GM23338 (cell line): Measurements from ENCODE around the gene AP1B1. TPM values are rescaled to one million over a fixed set of nuclear protein-coding genes. Genes with fewer than 3 reads are reported as not detected.

Source experiments
- ATAC-seq: fragments of 200-7000 bp; cut with Tn5 transposase; 3 replicates; pipeline ENCODE4 v1.9.1; 2020
- DNase-seq: peaks from one replicate; pipeline ENCODE4 v3.0.0-alpha.2; 2015; ENCODE audit warnings: low spot score
- H2AFZ ChIP-seq: fragments of 200-600 bp; sonication (generic); 2 replicates; pipeline ENCODE4 v1.8.0; 2016; ENCODE audit warnings: antibody characterized with exemption, mild to moderate bottlenecking, moderate library complexity
- H3F3A ChIP-seq: fragments of 200-600 bp; sonication (generic); replicated peaks from 2 replicates; pipeline ENCODE4 v1.8.0; 2017; ENCODE audit warnings: antibody characterized with exemption, mixed run types, low read depth
- H3K27ac ChIP-seq: fragments of 200-600 bp; sonication (generic); 2 replicates; pipeline ENCODE4 v1.6.1; 2016; ENCODE audit warnings: low read depth
- H3K27me3 ChIP-seq: fragments of 200-600 bp; sonication (generic); 2 replicates; pipeline ENCODE4 v1.8.0; 2016; ENCODE audit warnings: mild to moderate bottlenecking, mixed run types, moderate library complexity; ENCODE audit not compliant: insufficient read depth
- H3K36me3 ChIP-seq: fragments of 200-600 bp; sonication (generic); 2 replicates; pipeline ENCODE4 v1.8.0; 2016; ENCODE audit warnings: mild to moderate bottlenecking; ENCODE audit not compliant: insufficient read depth
- H3K4me1 ChIP-seq: fragments of 200-600 bp; sonication (generic); 2 replicates; pipeline ENCODE4 v1.8.0; 2016; ENCODE audit warnings: mild to moderate bottlenecking, moderate library complexity; ENCODE audit not compliant: insufficient read depth
- H3K4me2 ChIP-seq: fragments of 200-600 bp; sonication (generic); 2 replicates; pipeline ENCODE4 v1.7.1; 2017; ENCODE audit warnings: mixed run types
- H3K4me3 ChIP-seq: fragments of 200-600 bp; sonication (generic); 2 replicates; pipeline ENCODE4 v1.6.1; 2016; ENCODE audit warnings: mixed run types
- H3K79me2 ChIP-seq: fragments of 200-600 bp; sonication (generic); replicated peaks from 2 replicates; pipeline ENCODE4 v1.8.0; 2017; ENCODE audit warnings: mild to moderate bottlenecking; ENCODE audit not compliant: insufficient read depth
- H3K9me2 ChIP-seq: fragments of 200-600 bp; sonication (generic); 2 replicates; pipeline ENCODE4 v1.8.0; 2017; ENCODE audit not compliant: insufficient read depth
- H4K20me1 ChIP-seq: fragments of 200-600 bp; sonication (generic); replicated peaks from 2 replicates; pipeline ENCODE4 v1.8.0; 2017; ENCODE audit warnings: mild to moderate bottlenecking; ENCODE audit not compliant: insufficient read depth
- H3K27ac Mint-ChIP-seq: 2 replicates; pipeline ENCODE4 v1.8.0; 2020; ENCODE audit warnings: inconsistent platforms, mild to moderate bottlenecking, moderate library complexity, mixed read lengths
- H3K27me3 Mint-ChIP-seq: 3 replicates; pipeline ENCODE4 v1.8.0; 2022; ENCODE audit warnings: low read depth, mild to moderate bottlenecking, moderate library complexity, mixed read lengths, inconsistent platforms; ENCODE audit not compliant: insufficient read depth, poor library complexity
- H3K36me3 Mint-ChIP-seq: 3 replicates; pipeline ENCODE4 v1.8.0; 2021; ENCODE audit warnings: low read depth, mild to moderate bottlenecking, inconsistent platforms, moderate library complexity, mixed read lengths
- H3K4me1 Mint-ChIP-seq: 3 replicates; pipeline ENCODE4 v1.8.0; 2020; ENCODE audit warnings: mild to moderate bottlenecking, inconsistent platforms, mixed read lengths
- H3K4me3 Mint-ChIP-seq: 3 replicates; pipeline ENCODE4 v1.8.0; 2021; ENCODE audit warnings: moderate library complexity, mild to moderate bottlenecking, inconsistent platforms, mixed read lengths
- H3K9me3 Mint-ChIP-seq: 3 replicates; pipeline ENCODE4 v1.8.0; 2020; ENCODE audit warnings: moderate library complexity, mild to moderate bottlenecking, inconsistent platforms, mixed read lengths
- CREB1 ChIP-seq: fragments of 250-450 bp; sonication (Bioruptor Pico); IDR thresholded peaks from 2 replicates; pipeline ENCODE4 v1.5.0; 2020; ENCODE audit warnings: low read depth, mild to moderate bottlenecking, moderate library complexity
- EZH2 ChIP-seq: fragments of 200-600 bp; sonication (generic); IDR thresholded peaks from one replicate; pipeline ENCODE4 v1.8.0; 2017; ENCODE audit warnings: antibody characterized with exemption, mild to moderate bottlenecking, low read depth; ENCODE audit not compliant: unreplicated experiment
- EZH2phosphoT487 ChIP-seq: fragments of 200-600 bp; sonication (generic); IDR thresholded peaks from one replicate; pipeline ENCODE4 v1.8.1; 2018; ENCODE audit warnings: antibody characterized with exemption; ENCODE audit not compliant: unreplicated experiment
- JUNB ChIP-seq: IDR thresholded peaks from one replicate; pipeline ENCODE4 v1.6.1; 2016; ENCODE audit warnings: antibody characterized with exemption; ENCODE audit not compliant: unreplicated experiment
- NANOG ChIP-seq: IDR thresholded peaks from 2 replicates; pipeline ENCODE4 v1.6.1; 2016; ENCODE audit warnings: antibody characterized with exemption, borderline replicate concordance
- POLR2AphosphoS5 ChIP-seq: IDR thresholded peaks from 2 replicates; pipeline ENCODE4 v1.6.1; 2016; ENCODE audit warnings: antibody characterized with exemption, low read depth
- REST ChIP-seq: IDR thresholded peaks from one replicate; pipeline ENCODE4 v1.6.1; 2018; ENCODE audit warnings: antibody characterized with exemption; ENCODE audit not compliant: unreplicated experiment
- STAT1 ChIP-seq: IDR thresholded peaks from one replicate; pipeline ENCODE4 v1.6.1; 2016; ENCODE audit warnings: antibody characterized with exemption; ENCODE audit not compliant: unreplicated experiment
- ZNF114 ChIP-seq: fragments of 250-450 bp; sonication (Bioruptor Pico); IDR thresholded peaks from 2 replicates; pipeline ENCODE4 v1.5.0; 2020; ENCODE audit warnings: mild to moderate bottlenecking, moderate library complexity
- ZNF331 ChIP-seq: fragments of 250-450 bp; sonication (Bioruptor Pico); IDR thresholded peaks from 2 replicates; pipeline ENCODE4 v1.5.0; 2020; ENCODE audit warnings: low read depth, mild to moderate bottlenecking, moderate library complexity
- ZNF462 ChIP-seq: fragments of 250-450 bp; sonication (Bioruptor Pico); IDR thresholded peaks from 2 replicates; pipeline ENCODE4 v1.5.0; 2020; ENCODE audit warnings: mild to moderate bottlenecking, moderate library complexity
- polyA plus RNA-seq: library from polyadenylated mRNA; unstranded; fragments of >200 nt; fragmentation: Nextera tagmentation; extraction: Ambion mirVana; gene quantifications from 2 replicates; pipeline ENCODE4 v1.2.1, GENCODE V29; 2016
- total RNA-seq: library from RNA; depleted of rRNA; stranded (reverse); fragments of >200 nt; shearing (Covaris generic); gene quantifications from 2 replicates; pipeline ENCODE4 v1.2.3, GENCODE V29; 2014
- TF ChIP-seq, protein P1 (sequence below), 2 experiments: fragments of 200-600 bp in 1 of 2; sonication (generic) in 1 of 2; conservative IDR thresholded peaks; 2 replicates each; pipeline versions ENCODE4 v1.5.1 to v1.6.1; 2016 to 2017; ENCODE audit warnings: antibody characterized with exemption in 2 of 2, low read depth in 2 of 2, mild to moderate bottlenecking in 2 of 2, moderate library complexity in 1 of 2
- TF ChIP-seq, protein P2 (sequence below): IDR thresholded peaks from 2 replicates; pipeline ENCODE4 v1.6.1; 2016; ENCODE audit warnings: antibody characterized with exemption

AP1B1 gene
- total and polyA plus RNA-seq, 2 experiments from 2014 or later: 19.5 to 74.4 TPM

- Histone ChIP-seq H3K27me3 (no peaks in the 10 kb centered on the region), H3K79me2 (no peaks in the 10 kb centered on the region), H3K27ac (no peak overlapping the region), H2AFZ (no peak overlapping the region), H3K4me3 (no peak overlapping the region), H3K4me2 (no peak overlapping the region), H3K9me2 (no peaks in the 10 kb centered on the region), H3F3A (no peaks in the 10 kb centered on the region), H4K20me1 (0 out of 2 replicates have a peak, but pooled peaks cover 3% of the 10 kb centered on the region), H3K4me1 (no peaks in the 10 kb centered on the region), H3K36me3 (peaks cover 15% of the 10 kb centered on the region)
- Mint-ChIP-seq H3K4me3 (no peak overlapping the region), H3K36me3 (peaks cover 58% of the 10 kb centered on the region), H3K27me3 (peaks cover 5% of the 10 kb centered on the region), H3K9me3 (no peaks in the 10 kb centered on the region), H3K27ac (no peak overlapping the region), H3K4me1 (no peaks in the 10 kb centered on the region)
- ATAC-seq (no peak), DNase-seq (no peak)
- TF ChIP-seq ZNF114 (CRISPR knock-in tag): no peak
- TF ChIP-seq, protein P1, sequence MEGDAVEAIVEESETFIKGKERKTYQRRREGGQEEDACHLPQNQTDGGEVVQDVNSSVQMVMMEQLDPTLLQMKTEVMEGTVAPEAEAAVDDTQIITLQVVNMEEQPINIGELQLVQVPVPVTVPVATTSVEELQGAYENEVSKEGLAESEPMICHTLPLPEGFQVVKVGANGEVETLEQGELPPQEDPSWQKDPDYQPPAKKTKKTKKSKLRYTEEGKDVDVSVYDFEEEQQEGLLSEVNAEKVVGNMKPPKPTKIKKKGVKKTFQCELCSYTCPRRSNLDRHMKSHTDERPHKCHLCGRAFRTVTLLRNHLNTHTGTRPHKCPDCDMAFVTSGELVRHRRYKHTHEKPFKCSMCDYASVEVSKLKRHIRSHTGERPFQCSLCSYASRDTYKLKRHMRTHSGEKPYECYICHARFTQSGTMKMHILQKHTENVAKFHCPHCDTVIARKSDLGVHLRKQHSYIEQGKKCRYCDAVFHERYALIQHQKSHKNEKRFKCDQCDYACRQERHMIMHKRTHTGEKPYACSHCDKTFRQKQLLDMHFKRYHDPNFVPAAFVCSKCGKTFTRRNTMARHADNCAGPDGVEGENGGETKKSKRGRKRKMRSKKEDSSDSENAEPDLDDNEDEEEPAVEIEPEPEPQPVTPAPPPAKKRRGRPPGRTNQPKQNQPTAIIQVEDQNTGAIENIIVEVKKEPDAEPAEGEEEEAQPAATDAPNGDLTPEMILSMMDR (conservative IDR thresholded peaks at IDR 0.05; ENCODE audit: low read depth in 2 of 2): no peak
- TF ChIP-seq ZNF462: no peak
- no peak for TF ChIP-seq ZNF331 (CRISPR knock-in tag)
- TF ChIP-seq, protein P2, sequence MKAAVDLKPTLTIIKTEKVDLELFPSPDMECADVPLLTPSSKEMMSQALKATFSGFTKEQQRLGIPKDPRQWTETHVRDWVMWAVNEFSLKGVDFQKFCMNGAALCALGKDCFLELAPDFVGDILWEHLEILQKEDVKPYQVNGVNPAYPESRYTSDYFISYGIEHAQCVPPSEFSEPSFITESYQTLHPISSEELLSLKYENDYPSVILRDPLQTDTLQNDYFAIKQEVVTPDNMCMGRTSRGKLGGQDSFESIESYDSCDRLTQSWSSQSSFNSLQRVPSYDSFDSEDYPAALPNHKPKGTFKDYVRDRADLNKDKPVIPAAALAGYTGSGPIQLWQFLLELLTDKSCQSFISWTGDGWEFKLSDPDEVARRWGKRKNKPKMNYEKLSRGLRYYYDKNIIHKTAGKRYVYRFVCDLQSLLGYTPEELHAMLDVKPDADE: no peak
- TF ChIP-seq STAT1: no peak
- TF ChIP-seq CREB1 (CRISPR knock-in tag): no peak
- TF ChIP-seq NANOG: no peak
- TF ChIP-seq EZH2: no peak
- TF ChIP-seq POLR2AphosphoS5: no peak
- TF ChIP-seq EZH2phosphoT487: no peak
- TF ChIP-seq JUNB: no peak
- TF ChIP-seq REST: no peak
Measured at GRCh38 chr22:29346659-29347058, 41.7 kb downstream of the AP1B1 start.
